Measurements from ENCODE around the gene UTF1.

Gene UTF1

GRCh38 chr10:133224756-133225372, 5.2 kb upstream of the UTF1 start:
- in situ Hi-C loops (cut with HindIII; ENCODE audit: low sequenced_read_pairs): no loop called here

GRCh38 chr10:133225707-133226191, 4.3 kb upstream of the UTF1 start:
- in situ Hi-C loops (cut with HindIII; ENCODE audit: low sequenced_read_pairs): no loop called here

- in situ Hi-C loops (cut with HindIII; ENCODE audit: low sequenced_read_pairs): no loop called here
Measured at GRCh38 chr10:133226251-133226808, 3.7 kb upstream of the UTF1 start.

- in situ Hi-C loops (cut with HindIII; ENCODE audit: low sequenced_read_pairs): no loop called here
Measured at GRCh38 chr10:133227256-133227655, 2.8 kb upstream of the UTF1 start.

GRCh38 chr10:133229265-133230043, 563 bp upstream of the UTF1 start:
- in situ Hi-C loops (cut with HindIII; ENCODE audit: low sequenced_read_pairs): no loop called here

GRCh38 chr10:133230387-133231195, 574 bp downstream of the UTF1 start:
- in situ Hi-C loops (cut with HindIII; ENCODE audit: low sequenced_read_pairs): no loop called here

- in situ Hi-C loops (cut with HindIII; ENCODE audit: low sequenced_read_pairs): no loop called here
Measured at GRCh38 chr10:133231244-133231945, 1.4 kb downstream of the UTF1 start.

GRCh38 chr10:133231946-133232574, 2.0 kb downstream of the UTF1 start:
- in situ Hi-C loops (cut with HindIII; ENCODE audit: low sequenced_read_pairs): no loop called here

- in situ Hi-C loops (cut with HindIII; ENCODE audit: low sequenced_read_pairs): loop anchor here (5.0 kb wide), 1 partner anchor 72 kb away; the partner anchor contains the start of gene KNDC1
Measured at GRCh38 chr10:133234796-133235195, 4.8 kb downstream of the UTF1 start.

- in situ Hi-C loops (cut with HindIII; ENCODE audit: low sequenced_read_pairs): loop anchor here (5.0 kb wide), 1 partner anchor 73 kb away; the partner anchor contains the start of gene KNDC1
Measured at GRCh38 chr10:133235265-133235855, 5.3 kb downstream of the UTF1 start.

- in situ Hi-C loops (cut with HindIII; ENCODE audit: low sequenced_read_pairs): loop anchor here (5.0 kb wide), 1 partner anchor 74 kb away; the partner anchor contains the start of gene KNDC1
Measured at GRCh38 chr10:133235932-133236331, 5.9 kb downstream of the UTF1 start.

GRCh38 chr10:133236401-133237240, 6.6 kb downstream of the UTF1 start:
- in situ Hi-C loops (cut with HindIII; ENCODE audit: low sequenced_read_pairs): loop anchor here (5.0 kb wide), 1 partner anchor 74 kb away; the partner anchor contains the start of gene KNDC1

- in situ Hi-C loops (cut with HindIII; ENCODE audit: low sequenced_read_pairs): loop anchor here (5.0 kb wide), 1 partner anchor 75 kb away; the partner anchor contains the start of gene KNDC1
Measured at GRCh38 chr10:133237241-133237587, 7.2 kb downstream of the UTF1 start.

GRCh38 chr10:133237588-133238465, 7.8 kb downstream of the UTF1 start, which contains the start of gene VENTX:
Gene VENTX, plus strand, starts transcription at chr10:133237855. Its CDS starts 60 bp downstream, at chr10:133237915.
- in situ Hi-C loops (cut with HindIII; ENCODE audit: low sequenced_read_pairs): loop anchor here (5.0 kb wide), 1 partner anchor 76 kb away; the partner anchor contains the start of gene KNDC1

GRCh38 chr10:133238466-133238804, 8.4 kb downstream of the UTF1 start:
- in situ Hi-C loops (cut with HindIII; ENCODE audit: low sequenced_read_pairs): loop anchor here (5.0 kb wide), 1 partner anchor 76 kb away; the partner anchor contains the start of gene KNDC1

- in situ Hi-C loops (cut with HindIII; ENCODE audit: low sequenced_read_pairs): loop anchor here (5.0 kb wide), 1 partner anchor 78 kb away; the partner anchor contains the start of gene KNDC1
Measured at GRCh38 chr10:133239990-133240389, 10.0 kb downstream of the UTF1 start.

GRCh38 chr10:133241501-133242205, 11.6 kb downstream of the UTF1 start:
- in situ Hi-C loops (cut with HindIII; ENCODE audit: low sequenced_read_pairs): no loop called here

Measured in endothelial cell of hepatic sinusoid (primary cell).